OCI-LY7 (cell line): ENCODE data around the gene TEX101. TPM values are rescaled to one million over a fixed set of nuclear protein-coding genes. Genes with fewer than 3 reads are reported as not detected.

Source experiments
- BruUV-seq: library from RNA; stranded (reverse); fragments of 400-500 nt; replicated peaks from 2 replicates; lab custom pipeline; 2021; lab: Mats Ljungman, UMichigan
- CTCF ChIA-PET: fragments of 300-600 bp; sonication (Branson Sonifier 250); formaldehyde crosslinking; loops from one replicate; lab custom pipeline; 2022; ENCODE audit warnings: antibody characterized with exemption; ENCODE audit not compliant: unreplicated experiment; lab: Charles Lee
- POLR2A ChIA-PET: fragments of 300-600 bp; sonication (Branson Sonifier 250); formaldehyde crosslinking; loops from one replicate; lab custom pipeline; 2022; ENCODE audit warnings: antibody characterized with exemption; lab: Charles Lee
- DNase-seq: peaks from one replicate; pipeline ENCODE4 v3.0.0-alpha.2; 2015; ENCODE audit warnings: low spot score
- H2AFZ ChIP-seq: fragments of 200-600 bp; sonication (generic), shearing (Covaris generic); 2 replicates; pipeline ENCODE4 v1.6.1; 2014; ENCODE audit warnings: mild to moderate bottlenecking, antibody characterized with exemption, low read length, moderate library complexity
- H3K27ac ChIP-seq: fragments of 200-600 bp; sonication (generic); 2 replicates; pipeline ENCODE4 v1.5.1; 2014; ENCODE audit warnings: mixed run types, low read depth, mild to moderate bottlenecking, moderate library complexity, low read length, inconsistent platforms; ENCODE audit not compliant: poor library complexity, severe bottlenecking
- H3K36me3 ChIP-seq: fragments of 200-600 bp; sonication (generic); 2 replicates; pipeline ENCODE4 v1.6.1; 2014; ENCODE audit warnings: mild to moderate bottlenecking, antibody characterized with exemption, low read length, moderate library complexity, mixed read lengths; ENCODE audit not compliant: insufficient read depth
- H3K4me1 ChIP-seq: fragments of 200-600 bp; sonication (generic); 2 replicates; pipeline ENCODE4 v1.5.1; 2014; ENCODE audit warnings: mild to moderate bottlenecking, low read length; ENCODE audit not compliant: insufficient read depth, poor library complexity, severe bottlenecking
- H3K4me2 ChIP-seq: fragments of 200-600 bp; sonication (generic); 2 replicates; pipeline ENCODE4 v1.6.1; 2014; ENCODE audit warnings: mild to moderate bottlenecking, low read length
- H3K4me3 ChIP-seq: fragments of 200-600 bp; sonication (generic); 2 replicates; pipeline ENCODE4 v1.5.1; 2014; ENCODE audit warnings: mild to moderate bottlenecking, low read depth, low read length; ENCODE audit not compliant: poor library complexity, severe bottlenecking
- H3K79me2 ChIP-seq: fragments of 200-600 bp; sonication (generic); 2 replicates; pipeline ENCODE4 v1.6.1; 2016; ENCODE audit warnings: low read depth, mild to moderate bottlenecking, low read length, moderate library complexity, mixed read lengths; ENCODE audit not compliant: insufficient read depth
- H3K9me2 ChIP-seq: fragments of 200-600 bp; sonication (generic); 2 replicates; pipeline ENCODE4 v1.6.1; 2016; ENCODE audit warnings: mild to moderate bottlenecking, low read length, mixed read lengths; ENCODE audit not compliant: insufficient read depth
- H3K9me3 ChIP-seq: fragments of 200-600 bp; sonication (generic); 2 replicates; pipeline ENCODE4 v1.6.1; 2014; ENCODE audit warnings: mild to moderate bottlenecking, mixed run types, low read length, mixed read lengths
- H4K20me1 ChIP-seq: fragments of 200-600 bp; sonication (generic); 2 replicates; pipeline ENCODE4 v1.6.1; 2014; ENCODE audit warnings: mild to moderate bottlenecking, antibody characterized with exemption, low read length, moderate library complexity, mixed read lengths; ENCODE audit not compliant: insufficient read depth
- CTCF ChIP-seq: fragments of 200-600 bp; sonication (generic); conservative IDR thresholded peaks from 2 replicates; pipeline ENCODE4 v1.5.1; 2014; ENCODE audit warnings: mild to moderate bottlenecking, antibody characterized with exemption, low read length, moderate library complexity, mixed read lengths
- EZH2phosphoT487 ChIP-seq: fragments of 200-600 bp; sonication (generic); IDR thresholded peaks from 2 replicates; pipeline ENCODE4 v1.6.1; 2018; ENCODE audit warnings: low read depth, borderline replicate concordance, mild to moderate bottlenecking, mixed run types, antibody characterized with exemption, low read length, moderate library complexity, mixed read lengths
- intact Hi-C: fragments of 100-400 bp; cut with micrococcal nuclease; formaldehyde crosslinking; loops from one replicate; pipeline ENCODE4 v1.10.0; 2022; ENCODE audit not compliant: unreplicated experiment
- total RNA-seq, 2 experiments: library from RNA; depleted of rRNA in 1 of 2; stranded (reverse); fragments of >200 nt in 1 of 2; shearing (Covaris generic) in 1 of 2; gene quantifications; 2 replicates each; pipeline ENCODE4 v1.2.3, GENCODE V29; 2014 to 2022

TEX101 gene
- total RNA-seq, 2 experiments from 2014 or later: not detected

- no TSS peak for BruUV-seq
- Histone ChIP-seq H3K9me2 (no peaks in the 10 kb centered on the region), H3K9me3 (no peaks in the 10 kb centered on the region), H3K79me2 (no peaks in the 10 kb centered on the region), H4K20me1 (no peaks in the 10 kb centered on the region), H3K4me2 (no peak overlapping the region), H3K27ac (no peak overlapping the region), H3K4me1 (peaks cover 7% of the 10 kb centered on the region), H3K36me3 (no peaks in the 10 kb centered on the region), H2AFZ (no peak overlapping the region), H3K4me3 (no peak overlapping the region)
- ChIA-PET CTCF (no interaction called here), POLR2A (no interaction called here)
- intact Hi-C loops: no loop called here
- TF ChIP-seq EZH2phosphoT487 (no peak), CTCF (no peak)
- no peak for DNase-seq
Observed at GRCh38 chr19:43437712-43438111, 23.0 kb downstream of the TEX101 start.

GRCh38 chr19:43438291-43439031, 23.8 kb downstream of the TEX101 start:
- Histone ChIP-seq H3K79me2 (no peaks in the 10 kb centered on the region), H3K9me3 (no peaks in the 10 kb centered on the region), H3K4me2 (peak overlapping the region; percentile 18; the same call in 1 of the 2 replicates), H4K20me1 (no peaks in the 10 kb centered on the region), H3K9me2 (no peaks in the 10 kb centered on the region), H3K4me1 (peaks cover 7% of the 10 kb centered on the region), H3K27ac (no peak overlapping the region), H2AFZ (no peak overlapping the region), H3K4me3 (no peak overlapping the region), H3K36me3 (no peaks in the 10 kb centered on the region)
- ChIA-PET CTCF (no interaction called here), POLR2A (interaction anchor here (0.6 kb wide), 1 partner anchor 145 kb away, joined by 6 read pairs; no protein-coding TSS in a partner anchor)
- intact Hi-C loops: no loop called here
- no TSS peak for BruUV-seq
- TF ChIP-seq CTCF (no peak), EZH2phosphoT487 (no peak)
- DNase-seq: no peak
